ENCODE results near the gene CITED1. TPM values are rescaled to one million over a fixed set of nuclear protein-coding genes. Genes with fewer than 3 reads are reported as not detected.

The CITED1 gene
- total RNA-seq, 1 experiment from 2014 or later, result not detected

DNA sequence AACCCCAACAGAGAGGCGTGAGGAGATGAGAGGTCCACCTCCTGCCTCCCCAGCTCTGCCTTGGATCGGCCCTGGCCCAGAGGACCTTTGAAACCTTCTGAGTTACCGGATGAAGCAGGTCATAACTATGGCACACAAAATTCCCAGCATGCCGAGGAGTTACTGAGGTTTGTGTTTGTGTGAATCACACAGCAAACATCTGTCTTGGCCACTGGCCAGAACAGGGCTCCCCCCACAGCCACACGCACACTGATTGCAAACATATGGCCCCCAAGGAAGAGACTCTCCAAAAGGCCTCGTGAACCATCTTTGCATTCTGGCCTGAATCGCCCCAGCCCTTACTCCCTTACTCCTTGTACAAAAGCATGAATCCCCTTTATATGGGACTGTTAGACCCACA is 47.5 kb downstream of the CITED1 start:
- Mint-ChIP-seq H3K4me3 (ENCODE audit: low read depth, unreplicated experiment) (no peak overlapping the region), H3K36me3 (ENCODE audit: insufficient read depth, unreplicated experiment) (no peaks in the 10 kb centered on the region), H3K27me3 (ENCODE audit: unreplicated experiment) (no peaks in the 10 kb centered on the region), H3K27ac (ENCODE audit: unreplicated experiment) (peak overlapping the region; percentile 34), H3K9me3 (ENCODE audit: low read depth, unreplicated experiment) (no peaks in the 10 kb centered on the region), H3K4me1 (ENCODE audit: low read depth, unreplicated experiment) (peaks cover 39% of the 10 kb centered on the region)
- CTCF ChIA-PET, result no interaction called here
- BruUV-seq (replicated peaks), result no TSS peak
- peak; percentile 20 for DNase-seq
- intact Hi-C loops (cut with micrococcal nuclease; ENCODE audit: unreplicated experiment), result no loop called here
- TF ChIP-seq CTCF (IDR thresholded peaks at IDR 0.05; ENCODE audit: unreplicated experiment), result no peak

DNA sequence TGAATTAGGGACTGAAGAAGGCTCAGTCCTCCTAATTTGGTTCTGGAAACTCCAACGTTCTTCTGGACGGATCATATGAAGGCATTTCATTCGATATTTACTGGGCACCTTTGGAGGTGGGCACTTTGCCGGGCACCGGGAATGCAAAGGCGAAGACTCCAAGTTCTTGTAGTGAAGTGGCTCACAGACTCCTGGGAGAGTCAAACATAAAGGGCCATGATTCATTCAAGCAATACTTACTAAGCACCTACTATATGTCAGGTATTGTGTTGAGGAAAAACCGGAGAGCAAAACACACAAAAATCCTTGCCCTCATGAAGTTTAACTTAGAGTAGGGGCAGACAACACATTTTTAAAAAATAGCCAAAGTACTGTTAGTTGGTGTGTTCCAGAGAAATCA is 49.9 kb downstream of the CITED1 start:
- no peak for DNase-seq
- TF ChIP-seq CTCF (IDR thresholded peaks at IDR 0.05; ENCODE audit: unreplicated experiment), result no peak
- no peaks in the 10 kb centered on the region for H3K9me3 Mint-ChIP-seq (ENCODE audit: low read depth, unreplicated experiment)
- H3K27me3 Mint-ChIP-seq (ENCODE audit: unreplicated experiment), result no peaks in the 10 kb centered on the region
- peaks cover 21% of the 10 kb centered on the region for H3K4me1 Mint-ChIP-seq (ENCODE audit: low read depth, unreplicated experiment)
- H3K36me3 Mint-ChIP-seq (ENCODE audit: insufficient read depth, unreplicated experiment), result no peaks in the 10 kb centered on the region
- intact Hi-C loops (cut with micrococcal nuclease; ENCODE audit: unreplicated experiment), result no loop called here
- no TSS peak for BruUV-seq (replicated peaks)
- CTCF ChIA-PET, result no interaction called here
- peak overlapping the region; percentile 28 for H3K4me3 Mint-ChIP-seq (ENCODE audit: low read depth, unreplicated experiment)
- no peak overlapping the region for H3K27ac Mint-ChIP-seq (ENCODE audit: unreplicated experiment)

- CTCF ChIA-PET, result no interaction called here
- H3K27me3 Mint-ChIP-seq (ENCODE audit: unreplicated experiment), result no peaks in the 10 kb centered on the region
- peaks cover 21% of the 10 kb centered on the region for H3K4me1 Mint-ChIP-seq (ENCODE audit: low read depth, unreplicated experiment)
- intact Hi-C loops (cut with micrococcal nuclease; ENCODE audit: unreplicated experiment), result no loop called here
- H3K27ac Mint-ChIP-seq (ENCODE audit: unreplicated experiment), result no peak overlapping the region
- no peaks in the 10 kb centered on the region for H3K36me3 Mint-ChIP-seq (ENCODE audit: insufficient read depth, unreplicated experiment)
- DNase-seq, result peak; percentile 30
- no peaks in the 10 kb centered on the region for H3K9me3 Mint-ChIP-seq (ENCODE audit: low read depth, unreplicated experiment)
- no peak for TF ChIP-seq CTCF (IDR thresholded peaks at IDR 0.05; ENCODE audit: unreplicated experiment)
- BruUV-seq (replicated peaks), result no TSS peak
- H3K4me3 Mint-ChIP-seq (ENCODE audit: low read depth, unreplicated experiment), result peak overlapping the region; percentile 28
Observed at GRCh38 chrX:72255445-72255844, 50.3 kb downstream of the CITED1 start.

GRCh38 chrX:72254816-72255215 is 50.9 kb downstream of the CITED1 start:
- Mint-ChIP-seq H3K4me3 (ENCODE audit: low read depth, unreplicated experiment) (no peak overlapping the region), H3K27ac (ENCODE audit: unreplicated experiment) (no peak overlapping the region), H3K27me3 (ENCODE audit: unreplicated experiment) (no peaks in the 10 kb centered on the region), H3K9me3 (ENCODE audit: low read depth, unreplicated experiment) (no peaks in the 10 kb centered on the region), H3K36me3 (ENCODE audit: insufficient read depth, unreplicated experiment) (no peaks in the 10 kb centered on the region), H3K4me1 (ENCODE audit: low read depth, unreplicated experiment) (peaks cover 21% of the 10 kb centered on the region)
- no peak for TF ChIP-seq CTCF (IDR thresholded peaks at IDR 0.05; ENCODE audit: unreplicated experiment)
- BruUV-seq (replicated peaks), result no TSS peak
- DNase-seq, result no peak
- intact Hi-C loops (cut with micrococcal nuclease; ENCODE audit: unreplicated experiment), result no loop called here
- CTCF ChIA-PET, result interaction anchor here (1.0 kb wide), 1 partner anchor 10 kb away, joined by 3 read pairs; no protein-coding TSS in a partner anchor

Measured in Calu3 (cell line).